ENCODE results near the gene CSF3R.

The CSF3R gene

GRCh38 chr1:36455386-36455785 lies 27.3 kb downstream of the CSF3R start:
- no peak for DNase-seq

GRCh38 chr1:36453600-36454388 lies 28.9 kb downstream of the CSF3R start:
- DNase-seq, result no peak

GRCh38 chr1:36453051-36453450 lies 29.7 kb downstream of the CSF3R start:
- no peak for DNase-seq

- no peak for DNase-seq
Measured at GRCh38 chr1:36450919-36451305, 31.8 kb downstream of the CSF3R start.

GRCh38 chr1:36450270-36450918 lies 32.3 kb downstream of the CSF3R start, which contains the start of gene OSCP1:
Gene OSCP1, minus strand, starts transcription at chr1:36450451. Its CDS starts 82 bp downstream, at chr1:36450369.
- DNase-seq, result peak; percentile 62

GRCh38 chr1:36448530-36449056 lies 34.1 kb downstream of the CSF3R start:
- DNase-seq, result no peak

GRCh38 chr1:36447450-36447849 lies 35.3 kb downstream of the CSF3R start:
- no peak for DNase-seq

- DNase-seq, result no peak
Measured at GRCh38 chr1:36446746-36447145, 36.0 kb downstream of the CSF3R start.

- peak; percentile 60 for DNase-seq
Measured at GRCh38 chr1:36446271-36446670, 36.4 kb downstream of the CSF3R start.

- no peak for DNase-seq
Measured at GRCh38 chr1:36443297-36443696, 39.4 kb downstream of the CSF3R start.

GRCh38 chr1:36442337-36442736 lies 40.4 kb downstream of the CSF3R start:
- no peak for DNase-seq

GRCh38 chr1:36440646-36441045 lies 42.1 kb downstream of the CSF3R start:
- DNase-seq, result no peak

- no peak for DNase-seq
Measured at GRCh38 chr1:36440044-36440443, 42.7 kb downstream of the CSF3R start.

- no peak for DNase-seq
Measured at GRCh38 chr1:36438715-36439114, 44.0 kb downstream of the CSF3R start.

GRCh38 chr1:36436821-36437220 lies 45.9 kb downstream of the CSF3R start:
- no peak for DNase-seq

GRCh38 chr1:36433102-36433501 lies 49.6 kb downstream of the CSF3R start:
- DNase-seq, result no peak

- DNase-seq, result no peak
Measured at GRCh38 chr1:36432616-36433015, 50.1 kb downstream of the CSF3R start.

- DNase-seq, result no peak
Measured at GRCh38 chr1:36425791-36426190, 56.9 kb downstream of the CSF3R start.

GRCh38 chr1:36421649-36422048 lies 61.1 kb downstream of the CSF3R start:
- no peak for DNase-seq

GRCh38 chr1:36420836-36421317 lies 61.8 kb downstream of the CSF3R start:
- DNase-seq, result peak; percentile 74

GRCh38 chr1:36420409-36420808 lies 62.3 kb downstream of the CSF3R start:
- DNase-seq, result no peak

GRCh38 chr1:36419569-36419968 lies 63.1 kb downstream of the CSF3R start:
- DNase-seq, result no peak

- DNase-seq, result no peak
Measured at GRCh38 chr1:36419140-36419539, 63.6 kb downstream of the CSF3R start.

GRCh38 chr1:36417931-36418330 lies 64.8 kb downstream of the CSF3R start:
- no peak for DNase-seq
